Measurements from ENCODE around the gene SH3GL1.

SH3GL1 gene

DNA sequence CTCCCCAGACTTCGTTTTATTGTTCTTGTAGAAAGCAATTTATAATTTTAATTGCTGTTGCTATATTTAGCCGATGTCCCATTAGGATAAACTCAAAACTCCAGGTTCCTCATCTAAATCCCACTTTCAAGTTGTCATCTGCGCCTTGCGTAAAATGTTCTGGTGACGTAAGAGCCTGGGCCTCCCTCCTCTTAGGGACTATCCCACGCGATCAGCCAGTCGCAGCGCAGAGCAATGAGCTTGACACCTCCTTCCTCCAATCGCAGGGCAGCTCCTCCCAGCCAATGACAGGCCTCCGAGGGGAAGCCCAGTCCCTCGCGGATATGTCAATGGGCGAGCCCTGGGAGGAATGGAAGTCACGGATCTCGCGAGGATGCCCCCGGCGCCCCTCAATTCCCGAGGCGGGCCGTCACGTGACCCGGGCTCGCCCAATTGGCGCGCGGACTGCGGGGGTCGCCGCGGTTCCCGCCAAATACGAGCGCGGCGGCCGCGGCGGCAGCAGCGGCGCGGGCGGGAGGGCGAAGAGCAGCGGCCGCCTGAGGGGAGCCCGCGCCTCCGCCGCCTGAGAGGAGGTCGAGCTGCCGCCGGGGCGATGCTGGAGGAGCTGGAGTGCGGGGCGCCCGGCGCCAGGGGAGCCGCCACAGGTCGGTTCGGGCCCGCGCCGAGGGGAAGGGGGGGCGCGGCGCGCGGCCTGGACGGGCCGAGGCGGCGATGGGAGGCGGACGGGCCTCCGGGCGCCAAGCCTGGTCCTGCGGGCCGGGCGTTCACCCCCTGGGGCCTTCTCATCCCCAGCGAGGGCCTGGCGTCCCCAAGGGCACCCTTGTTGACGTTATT is 2.0 kb upstream of the SH3GL1 start, which contains the start of gene CHAF1A:
CHAF1A (plus strand) TSS at position 470 of the 834 bp plus-strand sequence; CDS start at position 593, 123 bp downstream.
- Histone ChIP-seq H3K9me3 (ENCODE audit: control insufficient read depth in 5 of 5, low read length in 5 of 5) (no peaks in the 10 kb centered on the region), H3K27me3 (ENCODE audit: control insufficient read depth in 5 of 5, insufficient read depth in 4 of 5, low read length in 5 of 5) (no peaks in the 10 kb centered on the region), H3K27ac (ENCODE audit: low read depth, low read length) (peak within 1 kb of the TSS; percentile 95), H3K36me3 (ENCODE audit: control insufficient read depth in 5 of 5, insufficient read depth in 5 of 5, low read length in 5 of 5) (peaks cover 0 to 6% (median 0%) of the 10 kb centered on the region in 5 donors), H3K9ac (ENCODE audit: low read length in 5 of 5) (peak within 1 kb of the TSS; percentile 68 to 87 (median 84)), H3K4me1 (ENCODE audit: control insufficient read depth in 5 of 5, insufficient read depth in 5 of 5, low read length in 5 of 5) (peaks cover 7 to 60% (median 48%) of the 10 kb centered on the region in 5 donors), H3K4me3 (ENCODE audit: low read depth in 1 of 5, low read length in 5 of 5) (peak within 1 kb of the TSS; percentile 70 to 86 (median 75))

DNA sequence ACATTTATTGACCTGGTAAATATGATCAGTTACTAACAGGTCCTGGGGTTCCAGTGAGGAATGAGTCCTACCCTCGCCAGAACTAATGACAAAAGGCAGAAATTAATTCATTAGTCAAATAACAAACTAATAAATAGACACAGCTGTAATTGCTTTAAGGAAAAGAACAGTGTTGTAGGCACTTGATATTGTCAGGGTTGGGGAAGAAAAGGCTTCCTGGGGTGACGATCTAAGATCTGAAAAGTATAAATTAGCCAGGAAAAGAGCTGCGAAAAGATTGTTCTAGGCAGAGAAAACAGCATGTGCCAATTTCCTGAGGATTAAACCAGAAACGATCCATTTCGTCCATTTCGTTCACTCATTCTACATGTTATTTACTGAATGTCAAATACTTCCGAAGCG is 1.4 kb upstream of the SH3GL1 start:
- peak overlapping the region in 4 of 5 donors; percentile 48 to 84 (median 72) for H3K4me3 ChIP-seq (ENCODE audit: low read depth in 1 of 5, low read length in 5 of 5)
- H3K4me1 ChIP-seq (ENCODE audit: control insufficient read depth in 5 of 5, insufficient read depth in 5 of 5, low read length in 5 of 5) = peaks cover 7 to 66% (median 54%) of the 10 kb centered on the region in 5 donors
- no peaks in the 10 kb centered on the region for H3K27me3 ChIP-seq (ENCODE audit: control insufficient read depth in 5 of 5, insufficient read depth in 4 of 5, low read length in 5 of 5)
- no peaks in the 10 kb centered on the region for H3K9me3 ChIP-seq (ENCODE audit: control insufficient read depth in 5 of 5, low read length in 5 of 5)
- peak overlapping the region; percentile 14 to 87 (median 74) for H3K9ac ChIP-seq (ENCODE audit: low read length in 5 of 5)
- peak overlapping the region; percentile 95 for H3K27ac ChIP-seq (ENCODE audit: low read depth, low read length)
- peaks cover 0 to 10% (median 0%) of the 10 kb centered on the region in 5 donors for H3K36me3 ChIP-seq (ENCODE audit: control insufficient read depth in 5 of 5, insufficient read depth in 5 of 5, low read length in 5 of 5)

DNA sequence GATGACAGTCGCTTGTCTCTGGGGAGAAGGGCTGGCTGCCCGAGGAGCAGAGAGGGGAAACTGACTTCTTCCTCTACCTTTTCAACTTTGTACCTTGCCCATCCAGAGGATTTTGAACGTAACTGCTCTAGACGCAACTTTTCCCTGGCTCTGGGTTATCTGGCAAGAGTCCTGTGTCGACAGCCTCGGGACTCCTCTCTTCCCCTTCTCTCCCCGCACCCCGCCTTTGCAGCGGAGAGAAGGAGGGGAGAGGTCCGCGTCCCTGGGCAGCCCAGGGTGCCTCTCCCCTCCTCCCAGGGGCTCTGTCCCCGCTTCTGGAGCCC is 574 bp downstream of the SH3GL1 start:
- Histone ChIP-seq H3K9me3 (ENCODE audit: control insufficient read depth in 5 of 5, low read length in 5 of 5) (no peaks in the 10 kb centered on the region), H3K27me3 (ENCODE audit: control insufficient read depth in 5 of 5, insufficient read depth in 4 of 5, low read length in 5 of 5) (no peaks in the 10 kb centered on the region), H3K27ac (ENCODE audit: low read depth, low read length) (peak overlapping the region; percentile 95), H3K9ac (ENCODE audit: low read length in 5 of 5) (peak overlapping the region; percentile 69 to 96 (median 93)), H3K4me3 (ENCODE audit: low read depth in 1 of 5, low read length in 5 of 5) (peak overlapping the region; percentile 74 to 95 (median 89)), H3K36me3 (ENCODE audit: control insufficient read depth in 5 of 5, insufficient read depth in 5 of 5, low read length in 5 of 5) (peaks cover 2 to 19% (median 5%) of the 10 kb centered on the region in 5 donors), H3K4me1 (ENCODE audit: control insufficient read depth in 5 of 5, insufficient read depth in 5 of 5, low read length in 5 of 5) (peaks cover 5 to 65% (median 52%) of the 10 kb centered on the region in 5 donors)

DNA sequence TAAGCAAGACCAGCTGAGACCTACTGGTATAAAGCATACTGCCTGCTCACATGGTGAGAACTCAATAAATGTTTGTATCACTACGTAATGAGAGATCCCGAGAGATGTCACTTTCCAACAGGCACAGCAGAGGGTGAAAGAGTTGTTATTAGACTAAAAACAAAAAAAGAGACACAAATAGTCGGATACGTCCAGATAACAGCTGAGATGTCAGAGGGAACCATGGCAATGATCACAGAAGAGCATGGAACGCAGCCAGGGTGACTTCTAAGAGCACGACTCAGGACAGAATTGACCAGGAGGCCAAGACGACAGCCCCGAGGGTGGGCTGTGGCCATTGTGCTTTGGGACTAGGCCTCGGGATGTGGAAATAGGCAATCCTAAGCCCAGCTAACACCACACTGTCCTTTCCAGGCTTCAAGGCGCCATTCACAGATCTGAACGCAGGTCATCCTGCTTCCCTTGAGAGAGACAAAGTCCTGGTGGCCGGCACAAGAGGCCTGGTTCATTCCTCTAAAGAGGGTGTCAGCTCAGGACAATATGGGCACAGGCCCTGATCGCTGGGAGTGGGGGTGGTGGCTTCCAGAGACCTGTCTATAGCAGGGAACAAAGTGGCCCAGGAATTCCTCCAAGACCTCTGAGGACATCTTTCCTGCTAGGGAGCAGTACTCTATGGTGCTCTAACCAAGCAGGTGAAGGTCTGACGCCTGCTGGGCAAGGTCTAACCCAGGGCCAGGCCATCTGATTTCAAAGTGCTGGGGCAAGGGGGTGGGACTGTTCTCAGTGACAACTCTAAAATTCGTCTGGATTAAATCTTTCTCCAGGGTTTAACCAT is 3.2 kb downstream of the SH3GL1 start:
- peak overlapping the region in 3 of 5 donors; percentile 12 to 72 (median 69) for H3K9ac ChIP-seq (ENCODE audit: low read length in 5 of 5)
- H3K4me1 ChIP-seq (ENCODE audit: control insufficient read depth in 5 of 5, insufficient read depth in 5 of 5, low read length in 5 of 5) = peaks cover 4 to 73% (median 62%) of the 10 kb centered on the region in 5 donors
- H3K27ac ChIP-seq (ENCODE audit: low read depth, low read length) = peak overlapping the region; percentile 66
- H3K36me3 ChIP-seq (ENCODE audit: control insufficient read depth in 5 of 5, insufficient read depth in 5 of 5, low read length in 5 of 5) = peaks cover 2 to 23% (median 5%) of the 10 kb centered on the region in 5 donors
- peak overlapping the region in 1 of 5 donors; percentile 41 for H3K4me3 ChIP-seq (ENCODE audit: low read depth in 1 of 5, low read length in 5 of 5)
- no peaks in the 10 kb centered on the region for H3K9me3 ChIP-seq (ENCODE audit: control insufficient read depth in 5 of 5, low read length in 5 of 5)
- H3K27me3 ChIP-seq (ENCODE audit: control insufficient read depth in 5 of 5, insufficient read depth in 4 of 5, low read length in 5 of 5) = no peaks in the 10 kb centered on the region

DNA sequence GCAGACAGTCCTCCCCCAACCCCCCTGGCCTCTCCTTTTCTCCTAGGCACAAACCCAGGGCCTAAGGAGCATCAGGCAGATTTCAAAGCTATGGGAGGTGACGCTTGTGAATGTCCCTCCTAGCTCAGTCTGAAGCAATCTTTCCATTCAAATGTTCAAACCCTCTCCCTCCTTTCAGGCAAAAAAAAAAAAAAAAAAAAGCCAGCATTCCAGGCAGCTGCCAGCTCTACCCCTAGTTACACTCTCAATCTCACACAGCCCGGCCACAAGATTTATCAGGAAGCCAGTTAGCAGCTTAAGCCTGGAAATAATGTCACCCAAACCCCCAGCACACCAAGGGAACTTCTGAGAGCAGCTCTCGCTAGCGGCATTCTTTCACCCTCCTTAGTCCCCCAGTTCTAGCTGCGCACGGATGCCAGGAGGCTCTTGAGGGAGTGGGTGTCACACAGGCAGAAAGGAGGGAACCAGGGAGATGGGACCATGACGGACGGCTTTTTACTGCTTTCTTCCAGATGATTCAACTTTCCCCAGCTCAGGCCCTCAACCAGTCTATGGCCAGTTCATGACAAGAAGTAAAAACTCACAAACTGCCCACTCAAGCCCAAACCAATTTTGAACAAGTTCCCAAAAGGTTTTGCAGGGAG is 6.3 kb downstream of the SH3GL1 start:
- no peaks in the 10 kb centered on the region for H3K9me3 ChIP-seq (ENCODE audit: control insufficient read depth in 5 of 5, low read length in 5 of 5)
- H3K36me3 ChIP-seq (ENCODE audit: control insufficient read depth in 5 of 5, insufficient read depth in 5 of 5, low read length in 5 of 5) = peaks cover 2 to 23% (median 7%) of the 10 kb centered on the region in 5 donors
- peak overlapping the region in 2 of 5 donors; percentile 43 to 64 for H3K9ac ChIP-seq (ENCODE audit: low read length in 5 of 5)
- H3K27ac ChIP-seq (ENCODE audit: low read depth, low read length) = peak overlapping the region; percentile 46
- H3K4me3 ChIP-seq (ENCODE audit: low read depth in 1 of 5, low read length in 5 of 5) = no peak overlapping the region
- no peaks in the 10 kb centered on the region for H3K27me3 ChIP-seq (ENCODE audit: control insufficient read depth in 5 of 5, insufficient read depth in 4 of 5, low read length in 5 of 5)
- H3K4me1 ChIP-seq (ENCODE audit: control insufficient read depth in 5 of 5, insufficient read depth in 5 of 5, low read length in 5 of 5) = peaks cover 26 to 83% (median 76%) of the 10 kb centered on the region in 5 donors

DNA sequence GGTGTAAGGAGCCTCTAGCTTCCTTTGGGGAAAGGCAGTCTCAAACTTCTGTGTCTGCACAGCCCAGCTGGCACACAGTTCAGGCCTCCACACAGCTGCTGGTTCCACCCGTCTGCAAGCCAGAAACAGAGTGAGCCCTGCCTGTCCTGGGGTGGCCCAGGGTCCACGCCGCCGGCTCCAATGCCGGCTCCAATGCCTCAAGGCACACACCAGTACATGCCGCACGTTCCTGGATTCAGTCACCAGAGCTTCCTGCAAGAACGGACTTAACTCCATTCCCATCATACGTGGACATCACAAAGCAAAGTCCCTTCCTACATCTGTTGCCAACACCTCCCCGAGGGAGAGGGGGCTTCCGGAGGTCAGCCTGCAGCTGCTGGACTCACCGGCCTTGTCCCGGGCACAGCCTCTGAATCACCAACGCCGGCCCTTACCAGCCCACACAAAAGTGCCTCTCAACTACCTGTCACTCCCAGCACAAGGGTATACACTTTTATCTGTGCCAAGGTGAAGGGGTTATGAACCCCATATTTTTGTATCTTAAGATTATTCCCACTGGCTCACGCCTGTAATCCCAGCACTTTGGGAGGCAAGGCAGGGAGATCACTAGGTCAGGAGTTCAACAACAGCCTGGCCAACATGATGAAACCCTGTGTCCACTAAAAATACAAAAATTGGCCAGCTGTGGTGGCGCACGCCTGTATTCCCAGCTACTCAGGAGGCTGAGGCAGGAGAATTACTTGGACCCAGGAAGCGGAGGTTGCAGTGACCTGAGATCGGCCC is 8.5 kb downstream of the SH3GL1 start:
- Histone ChIP-seq H3K9me3 (ENCODE audit: control insufficient read depth in 5 of 5, low read length in 5 of 5) (no peaks in the 10 kb centered on the region), H3K36me3 (ENCODE audit: control insufficient read depth in 5 of 5, insufficient read depth in 5 of 5, low read length in 5 of 5) (peaks cover 2 to 18% (median 7%) of the 10 kb centered on the region in 5 donors), H3K4me3 (ENCODE audit: low read depth in 1 of 5, low read length in 5 of 5) (peak overlapping the region in 4 of 5 donors; percentile 2 to 48 (median 42)), H3K4me1 (ENCODE audit: control insufficient read depth in 5 of 5, insufficient read depth in 5 of 5, low read length in 5 of 5) (peaks cover 33 to 77% (median 69%) of the 10 kb centered on the region in 5 donors), H3K27ac (ENCODE audit: low read depth, low read length) (peak overlapping the region; percentile 84), H3K9ac (ENCODE audit: low read length in 5 of 5) (peak overlapping the region; percentile 4 to 69 (median 55)), H3K27me3 (ENCODE audit: control insufficient read depth in 5 of 5, insufficient read depth in 4 of 5, low read length in 5 of 5) (no peaks in the 10 kb centered on the region)

DNA sequence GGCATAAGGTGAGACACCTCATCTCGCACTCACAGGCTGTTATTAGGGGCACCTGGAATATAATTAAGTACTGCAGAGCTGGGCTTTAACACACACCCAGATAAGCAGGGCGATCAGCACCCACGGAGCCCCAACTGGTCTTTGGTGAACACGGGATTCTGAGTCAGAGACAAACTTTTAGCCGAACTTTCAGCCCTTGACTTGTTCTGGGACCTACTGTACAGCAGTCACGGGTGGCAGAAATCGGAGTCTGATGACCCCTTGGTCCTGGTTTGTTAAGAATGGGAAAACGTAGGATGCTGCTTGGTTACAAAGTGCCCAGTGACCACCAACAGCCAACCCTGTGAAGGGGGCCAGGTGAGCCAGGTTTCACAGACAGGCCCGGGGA is 9.0 kb downstream of the SH3GL1 start:
- peak overlapping the region; percentile 4 to 69 (median 55) for H3K9ac ChIP-seq (ENCODE audit: low read length in 5 of 5)
- H3K36me3 ChIP-seq (ENCODE audit: control insufficient read depth in 5 of 5, insufficient read depth in 5 of 5, low read length in 5 of 5) = peaks cover 2 to 18% (median 7%) of the 10 kb centered on the region in 5 donors
- H3K4me3 ChIP-seq (ENCODE audit: low read depth in 1 of 5, low read length in 5 of 5) = peak overlapping the region; percentile 2 to 48 (median 40)
- H3K27me3 ChIP-seq (ENCODE audit: control insufficient read depth in 5 of 5, insufficient read depth in 4 of 5, low read length in 5 of 5) = no peaks in the 10 kb centered on the region
- peaks cover 33 to 76% (median 65%) of the 10 kb centered on the region in 5 donors for H3K4me1 ChIP-seq (ENCODE audit: control insufficient read depth in 5 of 5, insufficient read depth in 5 of 5, low read length in 5 of 5)
- H3K27ac ChIP-seq (ENCODE audit: low read depth, low read length) = peak overlapping the region; percentile 84
- H3K9me3 ChIP-seq (ENCODE audit: control insufficient read depth in 5 of 5, low read length in 5 of 5) = no peaks in the 10 kb centered on the region

DNA sequence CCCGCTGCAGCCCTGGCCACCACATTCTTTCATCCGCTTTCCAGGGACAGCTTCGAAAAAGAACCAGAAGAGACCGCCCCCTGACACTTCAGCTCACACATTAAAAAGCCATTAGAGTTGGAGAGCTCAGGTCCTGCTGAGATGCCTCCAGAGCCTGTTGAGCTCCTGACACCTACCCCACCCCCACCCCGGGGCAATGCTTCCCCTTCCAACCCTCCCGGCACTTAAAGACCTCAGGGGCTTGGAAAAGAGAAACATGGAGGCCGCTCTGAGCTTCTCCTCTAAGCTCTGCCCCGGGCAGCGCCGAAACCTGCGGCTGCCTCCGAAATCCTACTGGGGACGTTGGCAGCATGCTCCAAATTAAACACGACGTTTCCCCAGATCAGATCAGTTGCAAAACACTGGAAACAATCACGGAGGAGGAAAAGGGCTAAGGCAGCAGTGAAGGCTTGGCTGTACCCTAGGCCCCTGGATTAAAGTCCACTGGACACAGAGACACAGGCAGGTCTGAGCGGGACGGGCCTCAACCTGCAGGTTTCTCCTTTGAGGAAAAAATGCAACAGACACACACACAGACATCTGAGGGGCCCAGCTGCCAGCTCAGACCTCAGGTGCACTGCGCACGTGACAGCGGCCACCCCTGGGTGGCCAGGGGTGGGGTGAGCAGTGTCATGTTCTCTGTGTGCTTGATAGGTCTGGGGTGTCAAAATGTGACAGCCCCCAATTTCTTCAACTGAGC is 9.6 kb downstream of the SH3GL1 start:
- H3K9me3 ChIP-seq (ENCODE audit: control insufficient read depth in 5 of 5, low read length in 5 of 5) = no peaks in the 10 kb centered on the region
- H3K27me3 ChIP-seq (ENCODE audit: control insufficient read depth in 5 of 5, insufficient read depth in 4 of 5, low read length in 5 of 5) = no peaks in the 10 kb centered on the region
- H3K4me1 ChIP-seq (ENCODE audit: control insufficient read depth in 5 of 5, insufficient read depth in 5 of 5, low read length in 5 of 5) = peaks cover 33 to 80% (median 66%) of the 10 kb centered on the region in 5 donors
- H3K4me3 ChIP-seq (ENCODE audit: low read depth in 1 of 5, low read length in 5 of 5) = peak overlapping the region; percentile 31 to 48 (median 40)
- peak overlapping the region; percentile 4 to 69 (median 55) for H3K9ac ChIP-seq (ENCODE audit: low read length in 5 of 5)
- peaks cover 2 to 15% (median 8%) of the 10 kb centered on the region in 5 donors for H3K36me3 ChIP-seq (ENCODE audit: control insufficient read depth in 5 of 5, insufficient read depth in 5 of 5, low read length in 5 of 5)
- H3K27ac ChIP-seq (ENCODE audit: low read depth, low read length) = peak overlapping the region; percentile 84
